Ishikawa (cell line): ENCODE data around the gene MAST1.

Experiments used
- CEBPB ChIP-seq: IDR thresholded peaks from 2 replicates; pipeline ENCODE4 v1.6.1; 2012
- CREB1 ChIP-seq: IDR thresholded peaks from 2 replicates; pipeline ENCODE4 v1.6.1; 2012; ENCODE audit warnings: low read depth
- EGR1 ChIP-seq: IDR thresholded peaks from 2 replicates; pipeline ENCODE4 v1.6.1; 2012
- EP300 ChIP-seq: IDR thresholded peaks from 2 replicates; pipeline ENCODE4 v1.6.1; 2012; ENCODE audit warnings: borderline replicate concordance
- FOXM1 ChIP-seq: IDR thresholded peaks from 2 replicates; pipeline ENCODE4 v1.6.1; 2012; ENCODE audit warnings: low read depth, borderline replicate concordance
- NFIC ChIP-seq: IDR thresholded peaks from 2 replicates; pipeline ENCODE4 v1.6.1; 2012
- RAD21 ChIP-seq: IDR thresholded peaks from 2 replicates; pipeline ENCODE4 v1.6.1; 2012; ENCODE audit warnings: low read depth
- TAF1 ChIP-seq: IDR thresholded peaks from 2 replicates; pipeline ENCODE4 v1.6.1; 2012; ENCODE audit warnings: low read depth, mild to moderate bottlenecking
- TCF12 ChIP-seq: IDR thresholded peaks from 2 replicates; pipeline ENCODE4 v1.6.1; 2012; ENCODE audit warnings: low read depth
- TEAD4 ChIP-seq: IDR thresholded peaks from 2 replicates; pipeline ENCODE4 v1.6.1; 2012
- YY1 ChIP-seq: IDR thresholded peaks from 2 replicates; pipeline ENCODE4 v1.6.1; 2012; ENCODE audit warnings: low read depth
- ZBTB7A ChIP-seq: IDR thresholded peaks from 2 replicates; pipeline ENCODE4 v1.6.1; 2012; ENCODE audit warnings: low read depth
- TF ChIP-seq, protein P1 (sequence below): IDR thresholded peaks from 2 replicates; pipeline ENCODE4 v1.6.1; 2012
- TF ChIP-seq, protein P2 (sequence below): IDR thresholded peaks from 2 replicates; pipeline ENCODE4 v1.6.1; 2012; ENCODE audit warnings: low read depth, mild to moderate bottlenecking
- TF ChIP-seq, protein P3 (sequence below): IDR thresholded peaks from 2 replicates; pipeline ENCODE4 v1.6.1; 2012

MAST1 gene

DNA sequence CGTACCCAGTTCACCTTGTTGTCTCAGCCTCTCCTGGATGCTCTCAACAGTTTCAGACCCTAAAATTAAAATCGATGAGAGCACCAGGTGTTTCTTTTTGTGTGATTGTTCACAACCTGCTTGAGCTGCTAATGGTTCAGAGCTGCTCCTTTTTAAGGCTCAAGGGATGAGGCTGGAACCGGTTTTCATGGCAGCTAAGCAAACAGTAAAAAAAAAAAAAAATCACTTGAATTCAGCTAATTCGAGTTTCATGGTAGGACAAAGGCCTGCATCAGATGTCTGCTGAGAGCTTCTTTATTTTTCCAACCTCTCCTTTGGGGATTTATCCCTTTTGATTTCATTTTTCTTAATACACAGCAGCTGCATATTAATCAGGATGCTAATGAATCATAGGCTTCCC is 74.3 kb downstream of the MAST1 start:
- TF ChIP-seq, protein P1, sequence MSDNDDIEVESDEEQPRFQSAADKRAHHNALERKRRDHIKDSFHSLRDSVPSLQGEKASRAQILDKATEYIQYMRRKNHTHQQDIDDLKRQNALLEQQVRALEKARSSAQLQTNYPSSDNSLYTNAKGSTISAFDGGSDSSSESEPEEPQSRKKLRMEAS: no peak
- TF ChIP-seq CREB1 (no peak), TAF1 (no peak), ZBTB7A (no peak), TCF12 (no peak), FOXM1 (no peak), RAD21 (no peak), EGR1 (no peak), CEBPB (no peak), TEAD4 (no peak), YY1 (no peak), EP300 (no peak), NFIC (no peak)
- TF ChIP-seq, protein P2, sequence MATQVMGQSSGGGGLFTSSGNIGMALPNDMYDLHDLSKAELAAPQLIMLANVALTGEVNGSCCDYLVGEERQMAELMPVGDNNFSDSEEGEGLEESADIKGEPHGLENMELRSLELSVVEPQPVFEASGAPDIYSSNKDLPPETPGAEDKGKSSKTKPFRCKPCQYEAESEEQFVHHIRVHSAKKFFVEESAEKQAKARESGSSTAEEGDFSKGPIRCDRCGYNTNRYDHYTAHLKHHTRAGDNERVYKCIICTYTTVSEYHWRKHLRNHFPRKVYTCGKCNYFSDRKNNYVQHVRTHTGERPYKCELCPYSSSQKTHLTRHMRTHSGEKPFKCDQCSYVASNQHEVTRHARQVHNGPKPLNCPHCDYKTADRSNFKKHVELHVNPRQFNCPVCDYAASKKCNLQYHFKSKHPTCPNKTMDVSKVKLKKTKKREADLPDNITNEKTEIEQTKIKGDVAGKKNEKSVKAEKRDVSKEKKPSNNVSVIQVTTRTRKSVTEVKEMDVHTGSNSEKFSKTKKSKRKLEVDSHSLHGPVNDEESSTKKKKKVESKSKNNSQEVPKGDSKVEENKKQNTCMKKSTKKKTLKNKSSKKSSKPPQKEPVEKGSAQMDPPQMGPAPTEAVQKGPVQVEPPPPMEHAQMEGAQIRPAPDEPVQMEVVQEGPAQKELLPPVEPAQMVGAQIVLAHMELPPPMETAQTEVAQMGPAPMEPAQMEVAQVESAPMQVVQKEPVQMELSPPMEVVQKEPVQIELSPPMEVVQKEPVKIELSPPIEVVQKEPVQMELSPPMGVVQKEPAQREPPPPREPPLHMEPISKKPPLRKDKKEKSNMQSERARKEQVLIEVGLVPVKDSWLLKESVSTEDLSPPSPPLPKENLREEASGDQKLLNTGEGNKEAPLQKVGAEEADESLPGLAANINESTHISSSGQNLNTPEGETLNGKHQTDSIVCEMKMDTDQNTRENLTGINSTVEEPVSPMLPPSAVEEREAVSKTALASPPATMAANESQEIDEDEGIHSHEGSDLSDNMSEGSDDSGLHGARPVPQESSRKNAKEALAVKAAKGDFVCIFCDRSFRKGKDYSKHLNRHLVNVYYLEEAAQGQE: no peak
- TF ChIP-seq, protein P3, sequence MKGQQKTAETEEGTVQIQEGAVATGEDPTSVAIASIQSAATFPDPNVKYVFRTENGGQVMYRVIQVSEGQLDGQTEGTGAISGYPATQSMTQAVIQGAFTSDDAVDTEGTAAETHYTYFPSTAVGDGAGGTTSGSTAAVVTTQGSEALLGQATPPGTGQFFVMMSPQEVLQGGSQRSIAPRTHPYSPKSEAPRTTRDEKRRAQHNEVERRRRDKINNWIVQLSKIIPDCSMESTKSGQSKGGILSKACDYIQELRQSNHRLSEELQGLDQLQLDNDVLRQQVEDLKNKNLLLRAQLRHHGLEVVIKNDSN: no peak

DNA sequence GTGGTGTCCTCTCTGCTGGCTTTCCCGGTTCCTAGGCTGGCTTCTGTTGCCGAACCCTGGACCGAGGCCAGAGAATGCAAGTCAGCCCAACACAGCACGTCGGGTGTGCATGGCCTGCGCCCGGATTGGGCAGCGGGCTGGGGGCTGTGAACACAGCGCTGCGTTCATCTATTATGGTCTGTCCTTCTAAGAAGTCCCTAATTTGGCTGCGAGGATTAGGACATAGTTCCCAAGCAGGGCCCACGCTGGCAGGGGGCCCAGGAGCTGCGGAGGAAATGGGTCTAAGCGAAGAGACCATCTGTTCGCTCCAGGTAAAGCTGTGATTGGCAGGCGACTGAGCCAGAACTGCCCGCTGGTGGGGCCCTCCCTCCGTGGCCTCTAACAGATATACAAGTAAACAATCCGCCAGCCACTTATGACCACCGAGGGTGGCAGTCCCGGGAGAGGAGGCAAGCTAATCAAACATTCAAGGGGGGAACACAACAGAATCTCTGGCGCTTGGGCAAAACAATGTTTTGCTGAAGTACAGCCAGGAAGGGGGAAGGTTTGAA is 74.8 kb downstream of the MAST1 start:
- peak; percentile 77 for TF ChIP-seq NFIC
- TF ChIP-seq ZBTB7A: 0 out of 2 replicates have a peak, but pooled peaks have one; percentile 40
- peak; percentile 35 for TF ChIP-seq TEAD4
- TF ChIP-seq TAF1: peak; percentile 15; the same call in 1 of the 2 replicates
- 0 out of 2 replicates have a peak, but pooled peaks have one; percentile 37 for TF ChIP-seq TCF12
- no peak for TF ChIP-seq RAD21
- no peak for TF ChIP-seq CREB1

DNA sequence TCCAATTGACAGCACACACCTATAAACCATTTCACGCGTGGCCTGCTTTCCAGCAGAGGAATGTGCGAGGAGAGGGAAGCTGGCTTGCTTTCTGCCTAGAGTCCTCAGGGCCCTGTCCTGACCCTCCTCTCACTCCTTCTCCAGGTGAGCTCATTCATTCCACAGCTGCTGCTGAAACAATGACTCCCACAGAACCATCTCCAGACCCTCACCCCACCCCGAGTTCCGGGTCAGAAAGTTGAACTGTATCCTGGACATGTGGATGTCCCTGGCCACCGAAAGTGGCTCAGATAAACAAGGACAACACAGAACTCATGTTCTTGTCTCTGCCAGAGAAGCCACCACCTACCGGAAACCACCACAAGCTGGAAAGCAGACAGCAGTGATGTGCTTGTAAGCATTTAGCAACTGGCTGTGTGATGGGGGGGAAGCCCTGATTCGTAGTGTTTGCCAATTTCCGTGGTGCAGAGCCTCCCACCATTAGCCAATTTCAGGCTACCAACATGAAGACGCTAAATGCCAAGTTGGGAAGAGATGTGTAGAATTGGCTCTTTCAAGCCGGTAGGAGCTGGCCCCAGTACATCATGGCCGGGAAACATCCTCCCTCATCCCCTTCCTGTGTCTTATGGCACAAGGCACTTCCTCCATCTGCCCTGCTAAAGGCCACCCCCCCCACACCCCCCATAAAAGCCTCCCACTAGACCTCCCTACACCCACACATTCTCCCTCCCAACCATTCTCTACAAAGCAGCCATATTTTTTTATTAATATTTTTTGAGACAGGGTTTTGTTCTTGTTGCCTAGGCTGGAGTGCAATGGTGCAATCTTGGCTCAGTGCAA is 75.8 kb downstream of the MAST1 start:
- TF ChIP-seq EGR1: no peak

DNA sequence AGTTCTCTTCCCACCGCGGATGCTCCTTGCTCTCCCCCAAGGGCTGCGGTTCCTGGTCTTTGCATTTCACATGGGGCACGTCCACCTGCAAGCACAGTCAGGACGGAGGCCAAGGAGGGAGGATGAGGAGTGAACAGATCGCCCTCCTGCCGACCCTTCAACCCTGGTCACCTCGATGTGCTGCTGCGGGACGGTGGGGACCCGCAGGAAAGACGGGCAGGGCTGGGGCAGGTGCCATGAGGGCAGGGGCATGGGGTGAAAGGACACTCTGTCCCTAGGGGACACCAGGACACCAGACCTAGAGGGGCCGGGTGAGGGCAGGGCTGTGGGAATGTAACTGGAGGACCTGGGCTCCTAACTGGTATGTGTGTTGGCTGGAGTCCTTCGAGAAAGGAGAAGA is 79.9 kb downstream of the MAST1 start:
- TF ChIP-seq RAD21 (no peak), FOXM1 (no peak), ZBTB7A (no peak), CREB1 (no peak), TAF1 (no peak)
- TF ChIP-seq, protein P1: no peak

DNA sequence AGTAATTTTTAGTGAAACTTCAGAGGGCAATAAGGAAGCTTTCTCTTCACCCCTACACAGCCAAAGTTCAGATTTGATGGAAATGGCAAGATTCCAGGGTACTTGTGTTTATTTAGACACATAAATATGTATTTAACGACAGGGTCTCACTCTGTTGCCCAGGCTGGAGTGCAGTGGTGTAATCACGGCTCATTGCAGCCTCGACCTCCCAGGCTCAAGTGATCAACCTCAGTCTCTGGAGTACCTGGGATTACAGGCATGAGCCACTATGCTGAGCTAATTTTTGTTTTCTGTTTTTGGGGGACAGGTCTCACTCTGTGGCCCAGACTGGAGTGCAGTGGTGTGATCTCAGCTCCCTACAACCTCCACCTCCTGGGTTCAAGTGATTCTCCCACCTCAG is 82.7 kb downstream of the MAST1 start:
- TF ChIP-seq CEBPB: no peak
- no peak for TF ChIP-seq TAF1

DNA sequence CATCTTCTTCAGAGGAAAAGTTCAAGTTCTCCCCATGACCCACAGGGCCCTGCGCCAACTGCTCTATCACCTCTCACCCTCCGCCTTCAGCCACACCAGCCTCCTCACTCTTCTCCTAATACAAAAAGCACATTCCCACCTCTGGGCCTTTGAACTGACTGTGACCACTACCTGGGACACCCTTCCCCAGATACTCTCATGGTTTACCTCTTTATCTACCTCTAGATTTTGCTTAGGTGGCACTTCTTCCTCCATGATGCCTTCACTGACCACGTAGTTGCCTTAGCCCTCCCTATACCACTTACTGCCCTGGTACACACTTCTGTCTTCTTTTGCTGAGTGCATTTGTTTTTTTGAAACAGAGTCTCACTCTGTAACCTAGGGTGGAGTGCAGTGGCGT is 84.6 kb downstream of the MAST1 start:
- no peak for TF ChIP-seq TAF1
- TF ChIP-seq, protein P3: no peak
- TF ChIP-seq EGR1: no peak
- TF ChIP-seq EP300: no peak
- TF ChIP-seq, protein P2: no peak
- TF ChIP-seq, protein P1: no peak
- TF ChIP-seq ZBTB7A: no peak
- no peak for TF ChIP-seq FOXM1
- no peak for TF ChIP-seq TCF12
- TF ChIP-seq CEBPB: no peak
- TF ChIP-seq NFIC: no peak
- TF ChIP-seq YY1: no peak
- no peak for TF ChIP-seq RAD21
- no peak for TF ChIP-seq CREB1
- TF ChIP-seq TEAD4: no peak
